ENCODE results near the gene CDO1.

Gene CDO1

GRCh38 chr5:115778417-115778816 is 38.0 kb downstream of the CDO1 start:
- no peak overlapping the region for H3K9ac ChIP-seq (ENCODE audit: low read length)
- no peaks in the 10 kb centered on the region for H3F3A ChIP-seq (ENCODE audit: insufficient read depth)
- TF ChIP-seq, protein P1, sequence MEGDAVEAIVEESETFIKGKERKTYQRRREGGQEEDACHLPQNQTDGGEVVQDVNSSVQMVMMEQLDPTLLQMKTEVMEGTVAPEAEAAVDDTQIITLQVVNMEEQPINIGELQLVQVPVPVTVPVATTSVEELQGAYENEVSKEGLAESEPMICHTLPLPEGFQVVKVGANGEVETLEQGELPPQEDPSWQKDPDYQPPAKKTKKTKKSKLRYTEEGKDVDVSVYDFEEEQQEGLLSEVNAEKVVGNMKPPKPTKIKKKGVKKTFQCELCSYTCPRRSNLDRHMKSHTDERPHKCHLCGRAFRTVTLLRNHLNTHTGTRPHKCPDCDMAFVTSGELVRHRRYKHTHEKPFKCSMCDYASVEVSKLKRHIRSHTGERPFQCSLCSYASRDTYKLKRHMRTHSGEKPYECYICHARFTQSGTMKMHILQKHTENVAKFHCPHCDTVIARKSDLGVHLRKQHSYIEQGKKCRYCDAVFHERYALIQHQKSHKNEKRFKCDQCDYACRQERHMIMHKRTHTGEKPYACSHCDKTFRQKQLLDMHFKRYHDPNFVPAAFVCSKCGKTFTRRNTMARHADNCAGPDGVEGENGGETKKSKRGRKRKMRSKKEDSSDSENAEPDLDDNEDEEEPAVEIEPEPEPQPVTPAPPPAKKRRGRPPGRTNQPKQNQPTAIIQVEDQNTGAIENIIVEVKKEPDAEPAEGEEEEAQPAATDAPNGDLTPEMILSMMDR (IDR thresholded peaks at IDR 0.05; ENCODE audit: insufficient read depth, low read length, poor library complexity, severe bottlenecking) = no peak
- no peak for TF ChIP-seq EZH2phosphoT487 (conservative IDR thresholded peaks at IDR 0.05; ENCODE audit: low read length)
- no peaks in the 10 kb centered on the region for H4K20me1 ChIP-seq (ENCODE audit: low read depth, low read length)
- H3K36me3 ChIP-seq (ENCODE audit: low read length) = no peaks in the 10 kb centered on the region
- no peaks in the 10 kb centered on the region for H3K79me2 ChIP-seq (ENCODE audit: insufficient read depth, low read length)
- H3K9me3 ChIP-seq (ENCODE audit: insufficient read depth, low read length) = no peaks in the 10 kb centered on the region
- H3K9me2 ChIP-seq (replicated peaks; ENCODE audit: insufficient read depth, low read length) = no peaks in the 10 kb centered on the region
- H3K27me3 ChIP-seq (ENCODE audit: low read length) = no peaks in the 10 kb centered on the region
- no peak overlapping the region for H3K4me3 ChIP-seq (ENCODE audit: insufficient read depth, low read length, poor library complexity, severe bottlenecking)
- H3K4me2 ChIP-seq (ENCODE audit: low read depth, low read length, poor library complexity, severe bottlenecking) = no peak overlapping the region
- no peak overlapping the region for H2AFZ ChIP-seq (ENCODE audit: low read depth, low read length, severe bottlenecking)
- H3K27ac ChIP-seq (ENCODE audit: low read depth, low read length) = no peak overlapping the region

GRCh38 chr5:115776989-115777388 is 39.5 kb downstream of the CDO1 start:
- Histone ChIP-seq H3K27me3 (ENCODE audit: low read length) (no peaks in the 10 kb centered on the region), H2AFZ (ENCODE audit: low read depth, low read length, severe bottlenecking) (no peak overlapping the region), H3K79me2 (ENCODE audit: insufficient read depth, low read length) (no peaks in the 10 kb centered on the region), H3K9me2 (replicated peaks; ENCODE audit: insufficient read depth, low read length) (no peaks in the 10 kb centered on the region), H3K4me3 (ENCODE audit: insufficient read depth, low read length, poor library complexity, severe bottlenecking) (no peak overlapping the region), H3K9ac (ENCODE audit: low read length) (no peak overlapping the region), H4K20me1 (ENCODE audit: low read depth, low read length) (no peaks in the 10 kb centered on the region), H3K9me3 (ENCODE audit: insufficient read depth, low read length) (no peaks in the 10 kb centered on the region), H3F3A (ENCODE audit: insufficient read depth) (no peaks in the 10 kb centered on the region), H3K27ac (ENCODE audit: low read depth, low read length) (no peak overlapping the region), H3K36me3 (ENCODE audit: low read length) (no peaks in the 10 kb centered on the region), H3K4me2 (ENCODE audit: low read depth, low read length, poor library complexity, severe bottlenecking) (no peak overlapping the region)
- TF ChIP-seq, protein P1 (IDR thresholded peaks at IDR 0.05; ENCODE audit: insufficient read depth, low read length, poor library complexity, severe bottlenecking) = no peak

- H2AFZ ChIP-seq (ENCODE audit: low read depth, low read length, severe bottlenecking) = no peak overlapping the region
- no peak overlapping the region for H3K4me2 ChIP-seq (ENCODE audit: low read depth, low read length, poor library complexity, severe bottlenecking)
- no peaks in the 10 kb centered on the region for H3F3A ChIP-seq (ENCODE audit: insufficient read depth)
- H4K20me1 ChIP-seq (ENCODE audit: low read depth, low read length) = no peaks in the 10 kb centered on the region
- no peak overlapping the region for H3K9ac ChIP-seq (ENCODE audit: low read length)
- no peaks in the 10 kb centered on the region for H3K79me2 ChIP-seq (ENCODE audit: insufficient read depth, low read length)
- no peak for TF ChIP-seq EZH2phosphoT487 (conservative IDR thresholded peaks at IDR 0.05; ENCODE audit: low read length)
- TF ChIP-seq, protein P1 (IDR thresholded peaks at IDR 0.05; ENCODE audit: insufficient read depth, low read length, poor library complexity, severe bottlenecking) = no peak
- H3K27me3 ChIP-seq (ENCODE audit: low read length) = no peaks in the 10 kb centered on the region
- no peak overlapping the region for H3K4me3 ChIP-seq (ENCODE audit: insufficient read depth, low read length, poor library complexity, severe bottlenecking)
- H3K9me3 ChIP-seq (ENCODE audit: insufficient read depth, low read length) = no peaks in the 10 kb centered on the region
- no peak overlapping the region for H3K27ac ChIP-seq (ENCODE audit: low read depth, low read length)
- H3K9me2 ChIP-seq (replicated peaks; ENCODE audit: insufficient read depth, low read length) = no peaks in the 10 kb centered on the region
- H3K36me3 ChIP-seq (ENCODE audit: low read length) = no peaks in the 10 kb centered on the region
Measured at GRCh38 chr5:115775999-115776398, 40.5 kb downstream of the CDO1 start.

DNA sequence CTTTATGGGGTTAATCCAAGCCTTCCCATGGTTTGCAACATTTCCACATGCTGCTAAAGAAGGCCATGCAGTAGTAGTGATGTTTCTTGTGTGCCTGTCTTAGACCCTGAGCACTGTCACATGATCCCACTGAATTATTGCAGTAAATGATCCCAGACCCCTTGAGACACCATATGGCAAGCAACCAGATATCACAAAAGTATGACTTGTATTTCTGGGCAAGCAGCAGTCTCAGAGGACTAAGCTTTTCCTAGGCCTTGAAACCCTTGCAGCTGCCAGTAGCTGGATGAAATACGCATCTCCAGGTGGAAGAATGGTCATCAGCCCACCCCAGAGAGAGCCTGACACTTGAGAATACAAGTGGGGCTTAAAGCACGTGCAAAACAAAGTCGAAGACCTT is 41.8 kb downstream of the CDO1 start:
- Histone ChIP-seq H3K9me2 (replicated peaks; ENCODE audit: insufficient read depth, low read length) (no peaks in the 10 kb centered on the region), H3K27ac (ENCODE audit: low read depth, low read length) (no peak overlapping the region), H3K9ac (ENCODE audit: low read length) (no peak overlapping the region), H3K4me3 (ENCODE audit: insufficient read depth, low read length, poor library complexity, severe bottlenecking) (no peak overlapping the region), H3K27me3 (ENCODE audit: low read length) (no peaks in the 10 kb centered on the region), H3K79me2 (ENCODE audit: insufficient read depth, low read length) (no peaks in the 10 kb centered on the region), H2AFZ (ENCODE audit: low read depth, low read length, severe bottlenecking) (no peak overlapping the region), H3K4me2 (ENCODE audit: low read depth, low read length, poor library complexity, severe bottlenecking) (no peak overlapping the region), H3K9me3 (ENCODE audit: insufficient read depth, low read length) (no peaks in the 10 kb centered on the region), H4K20me1 (ENCODE audit: low read depth, low read length) (no peaks in the 10 kb centered on the region), H3K36me3 (ENCODE audit: low read length) (no peaks in the 10 kb centered on the region), H3F3A (ENCODE audit: insufficient read depth) (no peaks in the 10 kb centered on the region)
- TF ChIP-seq EZH2phosphoT487 (conservative IDR thresholded peaks at IDR 0.05; ENCODE audit: low read length) = no peak
- TF ChIP-seq, protein P1 (IDR thresholded peaks at IDR 0.05; ENCODE audit: insufficient read depth, low read length, poor library complexity, severe bottlenecking) = no peak

All from SU-DHL-6 (cell line).